Bronchial epithelial cell (primary cell): ENCODE data around the gene RAB10. TPM values are rescaled to one million over a fixed set of nuclear protein-coding genes. Genes with fewer than 3 reads are reported as not detected.
A peak's percentile ranks its signal among the peaks of the same experiment; 100 is the strongest.

ENCODE experiments used
- DNase-seq: peaks from one replicate; pipeline ENCODE4 v3.0.0-alpha.2; 2010; ENCODE audit warnings: low read depth
- FAIRE-seq: peaks from 2 replicates; lab custom pipeline; 2011; peaks lifted over from hg19 to GRCh38; lab: Jason Lieb, UNC
- H3K27me3 ChIP-seq: 2 replicates; pipeline ENCODE4 v1.5.1; 2011; ENCODE audit warnings: low read length; ENCODE audit not compliant: control insufficient read depth, insufficient read depth
- H3K36me3 ChIP-seq: 2 replicates; pipeline ENCODE4 v1.5.1; 2011; ENCODE audit warnings: low read length; ENCODE audit not compliant: control insufficient read depth, insufficient read depth
- H3K4me3 ChIP-seq: 2 replicates; pipeline ENCODE4 v1.5.1; 2011; ENCODE audit warnings: mild to moderate bottlenecking, low read depth, low read length, control low read depth
- total RNA-seq: library from RNA; depleted of rRNA; stranded (reverse); fragments of >200 nt; gene quantifications from 2 replicates; pipeline ENCODE4 v1.2.1, GENCODE V29; 2014
- TF ChIP-seq, protein P1 (sequence below): IDR thresholded peaks from 2 replicates; pipeline ENCODE4 v1.5.1; 2011; ENCODE audit warnings: mild to moderate bottlenecking, moderate library complexity, low read length, control low read depth, inconsistent platforms; ENCODE audit not compliant: insufficient read depth, severe bottlenecking

Gene RAB10
- total RNA-seq, 1 donor from 2014 or later: 308 TPM

DNA sequence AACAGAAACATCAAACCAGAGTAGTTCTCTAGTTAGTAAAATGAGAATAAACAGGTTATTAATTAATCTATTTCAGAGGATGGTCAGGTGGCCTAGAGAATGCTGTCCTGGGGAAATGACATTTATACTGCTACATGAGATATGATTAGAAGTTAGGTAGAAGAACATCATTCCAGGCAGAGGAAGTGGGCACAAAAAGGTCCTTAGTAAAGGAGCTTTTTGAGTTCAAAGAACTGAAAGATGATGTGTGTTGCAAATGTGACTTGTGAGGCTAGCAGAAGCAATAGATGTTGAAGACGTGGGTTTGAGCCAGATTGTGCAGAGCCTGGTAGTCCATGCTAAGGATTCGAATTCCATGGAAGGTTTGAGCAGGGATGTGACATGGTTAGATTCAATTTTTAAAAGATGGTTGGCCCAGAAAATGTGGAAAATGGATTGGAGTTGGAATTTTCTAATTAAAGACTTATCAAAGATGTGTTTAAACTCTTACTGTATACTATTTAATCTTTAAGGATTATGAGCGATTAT lies 34.2 kb downstream of the RAB10 start:
- Histone ChIP-seq H3K4me3 (no peak overlapping the region), H3K36me3 (peaks cover under 1% of the 10 kb centered on the region), H3K27me3 (no peaks in the 10 kb centered on the region)
- TF ChIP-seq, protein P1, sequence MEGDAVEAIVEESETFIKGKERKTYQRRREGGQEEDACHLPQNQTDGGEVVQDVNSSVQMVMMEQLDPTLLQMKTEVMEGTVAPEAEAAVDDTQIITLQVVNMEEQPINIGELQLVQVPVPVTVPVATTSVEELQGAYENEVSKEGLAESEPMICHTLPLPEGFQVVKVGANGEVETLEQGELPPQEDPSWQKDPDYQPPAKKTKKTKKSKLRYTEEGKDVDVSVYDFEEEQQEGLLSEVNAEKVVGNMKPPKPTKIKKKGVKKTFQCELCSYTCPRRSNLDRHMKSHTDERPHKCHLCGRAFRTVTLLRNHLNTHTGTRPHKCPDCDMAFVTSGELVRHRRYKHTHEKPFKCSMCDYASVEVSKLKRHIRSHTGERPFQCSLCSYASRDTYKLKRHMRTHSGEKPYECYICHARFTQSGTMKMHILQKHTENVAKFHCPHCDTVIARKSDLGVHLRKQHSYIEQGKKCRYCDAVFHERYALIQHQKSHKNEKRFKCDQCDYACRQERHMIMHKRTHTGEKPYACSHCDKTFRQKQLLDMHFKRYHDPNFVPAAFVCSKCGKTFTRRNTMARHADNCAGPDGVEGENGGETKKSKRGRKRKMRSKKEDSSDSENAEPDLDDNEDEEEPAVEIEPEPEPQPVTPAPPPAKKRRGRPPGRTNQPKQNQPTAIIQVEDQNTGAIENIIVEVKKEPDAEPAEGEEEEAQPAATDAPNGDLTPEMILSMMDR: no peak
- DNase-seq (peak; percentile 16), FAIRE-seq (no peak)

DNA sequence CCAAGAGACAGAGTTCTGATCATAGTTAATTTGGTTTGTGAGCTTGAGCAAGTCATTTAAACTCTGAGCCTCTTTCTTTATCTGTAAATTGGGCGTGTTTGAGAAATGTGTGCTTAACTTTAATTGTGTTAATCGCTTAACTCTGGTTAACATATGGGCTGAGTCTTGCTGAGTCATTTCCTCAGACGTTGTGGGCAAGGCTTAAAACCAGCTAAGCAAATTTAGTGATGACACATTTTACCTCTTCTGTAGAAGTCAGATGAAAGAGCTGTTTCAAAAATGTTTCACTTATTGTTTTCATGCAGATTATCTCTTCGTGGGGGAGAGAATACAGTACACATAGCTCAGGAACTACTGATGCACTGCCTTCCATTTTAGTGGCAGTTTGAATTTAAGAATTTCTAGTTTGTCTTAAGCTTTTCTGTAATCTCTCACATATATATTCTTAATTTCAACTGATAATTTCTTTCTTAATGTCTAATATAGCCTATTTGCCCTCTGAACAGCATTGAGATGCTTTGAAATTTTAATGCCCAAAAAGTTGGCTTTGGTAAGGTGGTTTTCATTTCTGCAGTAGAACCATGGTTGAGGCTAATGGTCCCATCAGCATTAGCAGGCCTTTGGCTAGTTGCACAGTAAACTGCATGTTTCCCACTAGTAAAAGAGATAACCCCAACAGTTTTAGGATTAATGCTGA lies 34.9 kb downstream of the RAB10 start:
- FAIRE-seq (no peak), DNase-seq (peak; percentile 94)
- no peaks in the 10 kb centered on the region for H3K27me3 ChIP-seq
- TF ChIP-seq, protein P1: no peak
- no peaks in the 10 kb centered on the region for H3K36me3 ChIP-seq
- H3K4me3 ChIP-seq: no peak overlapping the region

DNA sequence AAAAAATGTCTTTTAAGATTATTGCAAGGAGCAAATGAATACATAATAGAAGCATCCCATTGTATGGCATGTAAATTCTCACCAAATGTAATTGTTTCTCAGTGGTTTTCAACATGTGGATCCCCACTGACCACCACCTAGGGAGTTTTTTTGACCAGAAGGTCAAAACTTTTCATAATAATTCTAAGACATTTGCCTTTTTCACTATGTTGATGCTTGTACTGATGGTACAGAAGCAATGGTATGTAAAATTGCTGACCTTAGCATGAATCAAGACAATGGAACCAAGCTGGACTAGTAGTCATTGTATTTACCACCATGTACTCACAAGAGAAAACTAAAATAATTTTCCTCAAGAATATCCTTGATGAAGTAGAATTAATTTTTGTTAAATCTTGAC lies 36.8 kb downstream of the RAB10 start:
- FAIRE-seq: no peak
- TF ChIP-seq, protein P1: no peak
- no peak for DNase-seq

DNA sequence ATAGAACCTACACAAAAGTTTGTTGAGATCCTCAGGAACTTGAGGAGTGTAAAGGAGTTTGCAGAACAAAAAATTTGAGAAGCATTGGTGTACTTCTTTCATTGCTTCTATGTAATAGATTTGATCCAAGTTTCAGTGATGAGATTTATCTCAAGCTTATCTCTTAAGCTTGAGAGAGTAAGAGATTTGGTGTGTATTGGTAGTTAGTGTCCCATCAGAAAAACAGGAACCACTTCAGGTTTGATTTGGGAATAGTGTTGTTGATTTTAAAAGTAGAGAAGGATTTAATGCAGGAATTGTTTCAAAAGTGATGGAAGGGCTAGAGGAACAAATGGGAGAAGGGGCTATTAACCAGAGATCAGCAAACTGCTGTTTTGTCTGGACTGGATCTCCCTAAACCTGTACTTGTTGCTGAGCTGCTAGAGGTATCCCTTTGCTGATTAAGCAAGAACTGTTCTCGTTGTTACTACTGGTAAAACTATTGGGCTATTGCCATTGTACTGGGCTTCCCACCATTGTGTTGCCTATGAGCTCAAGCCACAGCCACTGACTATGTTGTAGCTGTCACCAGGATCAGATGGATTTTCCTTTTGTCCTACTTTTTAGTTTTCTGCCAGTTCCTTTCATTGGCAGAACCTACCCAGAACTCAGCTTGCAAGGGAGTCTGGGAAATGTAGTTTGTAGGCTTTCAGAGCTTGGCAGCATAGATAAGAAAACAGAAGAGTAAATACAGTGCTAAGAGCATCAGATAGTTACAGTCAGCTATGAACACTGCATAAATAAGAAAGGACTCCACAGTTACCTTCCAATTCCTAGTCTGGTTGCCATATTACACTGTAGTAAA lies 39.3 kb downstream of the RAB10 start:
- FAIRE-seq (no peak), DNase-seq (no peak)
- Histone ChIP-seq H3K36me3 (no peaks in the 10 kb centered on the region), H3K27me3 (no peaks in the 10 kb centered on the region), H3K4me3 (no peak overlapping the region)
- TF ChIP-seq, protein P1: no peak

More for the DNA sequence above, 36.8 kb downstream of the RAB10 start:
- Histone ChIP-seq H3K4me3 (no peak overlapping the region), H3K36me3 (no peaks in the 10 kb centered on the region), H3K27me3 (no peaks in the 10 kb centered on the region)

DNA sequence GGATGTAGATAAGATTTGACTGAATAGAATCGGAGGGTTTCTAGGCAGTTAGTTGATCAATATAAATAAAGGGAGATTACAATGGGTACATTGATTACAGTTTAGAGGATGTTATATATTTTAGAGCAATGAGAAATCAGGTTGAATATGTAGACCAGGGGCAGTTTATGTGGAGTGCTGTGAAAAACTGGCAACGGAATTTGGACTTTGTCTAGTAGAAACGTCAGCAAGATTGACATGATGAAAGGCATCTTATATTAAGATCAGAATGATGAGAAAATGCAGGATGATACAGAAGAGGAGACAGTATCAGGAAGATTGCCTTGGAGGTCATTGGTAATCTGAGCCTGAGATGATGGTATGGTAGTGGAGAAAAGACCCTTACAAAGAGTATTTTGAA lies 39.9 kb downstream of the RAB10 start:
- no peaks in the 10 kb centered on the region for H3K36me3 ChIP-seq
- no peaks in the 10 kb centered on the region for H3K27me3 ChIP-seq
- FAIRE-seq (no peak), DNase-seq (no peak)
- no peak overlapping the region for H3K4me3 ChIP-seq
- TF ChIP-seq, protein P1: no peak
